GM12801 (cell line): ENCODE data around the gene C9orf85.

Source experiments
- CTCF ChIP-seq: IDR thresholded peaks from one replicate; pipeline ENCODE4 v1.5.1; 2011; ENCODE audit warnings: control low read depth; ENCODE audit not compliant: insufficient read length; ENCODE audit errors: extremely low read depth

C9orf85 gene

DNA sequence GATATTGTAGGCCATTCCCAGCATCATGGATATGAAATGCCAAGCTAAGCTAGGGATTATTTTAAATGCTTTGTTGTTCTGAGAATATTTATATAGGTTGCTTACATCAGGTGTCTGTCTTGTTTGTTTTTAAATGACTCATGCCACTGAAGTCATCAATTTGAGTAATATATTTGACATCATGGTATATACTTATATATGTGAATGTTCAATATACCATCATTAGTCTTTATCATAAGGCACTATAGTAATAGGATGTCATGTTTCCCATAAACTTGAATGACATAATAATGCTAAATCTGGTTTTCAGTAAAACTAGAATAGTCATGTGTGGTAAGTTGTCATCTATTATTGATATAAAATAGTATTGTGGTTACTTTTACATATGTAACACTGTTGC, 13.1 kb downstream of the C9orf85 start:
- no peak for TF ChIP-seq CTCF

DNA sequence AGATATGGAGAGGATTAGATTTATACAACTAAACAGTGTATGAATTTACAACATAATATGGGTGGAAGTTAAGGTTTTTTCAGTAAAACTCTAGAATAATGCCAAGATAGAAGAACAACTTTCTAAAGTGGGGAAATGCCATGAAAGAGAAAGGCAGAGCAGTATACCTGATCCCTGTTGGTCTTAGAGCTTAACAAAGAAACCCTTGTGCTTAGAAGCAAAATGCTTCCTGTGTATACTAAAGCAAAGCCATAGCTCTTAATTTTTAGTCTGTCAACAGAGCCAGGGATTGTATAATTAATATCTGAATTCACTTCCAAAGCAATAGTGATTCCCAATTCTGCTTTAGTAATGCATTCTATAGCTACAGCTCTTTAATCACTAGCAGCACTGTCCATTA, 14.4 kb downstream of the C9orf85 start:
- TF ChIP-seq CTCF: no peak

DNA sequence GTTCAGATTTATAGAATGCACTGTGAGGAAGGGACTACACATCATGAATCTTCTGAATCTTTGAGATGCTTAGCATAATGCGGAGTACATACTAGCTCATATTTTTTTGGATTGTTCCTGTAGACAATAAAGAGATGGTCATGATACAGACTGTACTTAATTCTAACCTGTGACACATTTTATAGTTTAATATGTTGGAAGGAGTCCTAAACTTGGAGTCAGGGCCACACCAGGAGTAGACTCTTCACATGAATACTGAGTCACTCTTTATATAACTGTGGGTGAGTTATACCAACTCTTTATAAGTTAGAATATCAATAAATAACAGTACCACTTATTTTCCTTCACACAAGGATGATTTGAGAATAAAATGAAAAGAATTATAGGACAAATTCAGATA, 16.9 kb downstream of the C9orf85 start:
- TF ChIP-seq CTCF: no peak

DNA sequence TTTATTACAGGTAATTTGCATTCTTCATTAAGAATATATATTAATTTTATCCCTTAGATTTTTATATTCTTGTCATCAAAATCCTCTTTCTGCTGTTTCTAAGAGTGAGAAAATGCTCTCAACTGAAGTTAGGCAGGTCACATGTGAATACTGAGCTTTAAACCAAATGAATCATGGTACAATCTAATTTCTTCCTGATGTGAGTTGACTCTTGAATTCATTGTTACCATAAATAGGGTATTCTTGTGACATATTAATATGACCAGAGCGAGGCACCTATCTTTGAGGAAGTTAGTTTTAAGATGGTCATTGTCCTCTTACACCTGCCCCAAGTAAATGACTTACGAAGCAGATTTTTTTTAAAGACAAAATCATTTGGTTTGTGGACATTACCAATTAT, 17.4 kb downstream of the C9orf85 start:
- TF ChIP-seq CTCF: no peak

- TF ChIP-seq CTCF: no peak
These were observed 17.8 kb downstream of the C9orf85 start for GRCh38 chr9:71929223-71929622.

- TF ChIP-seq CTCF: no peak
These were observed 18.5 kb downstream of the C9orf85 start for GRCh38 chr9:71929791-71930440.

GRCh38 chr9:71931166-71931565, 19.7 kb downstream of the C9orf85 start:
- no peak for TF ChIP-seq CTCF
